ENCODE results near the gene ZKSCAN8. TPM values are rescaled to one million over a fixed set of nuclear protein-coding genes. Genes with fewer than 3 reads are reported as not detected.

The ZKSCAN8 gene
- polyA plus RNA-seq, 1 donor (not counting 4 experiments of a cell fraction or from before 2014, with no cell fraction given) = 6.4 TPM

DNA sequence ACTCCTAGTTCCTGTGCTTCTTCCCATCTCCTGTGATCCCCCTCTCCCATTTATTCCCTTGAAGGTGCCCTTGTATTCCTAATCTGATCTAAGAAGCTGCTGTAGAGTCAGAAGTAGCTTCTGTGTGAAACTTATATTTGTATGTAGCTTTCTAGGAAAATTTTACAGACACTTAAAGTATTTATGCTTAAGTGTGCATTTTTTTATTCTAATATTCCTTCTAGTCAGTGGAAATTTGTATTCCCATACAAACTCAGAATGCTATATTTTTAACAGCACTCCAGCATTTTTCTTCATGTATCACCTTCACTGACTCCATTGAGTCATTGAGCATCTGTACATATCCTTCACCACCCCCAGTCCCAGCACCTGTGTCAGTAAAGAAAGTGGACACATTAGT is 12.7 kb downstream of the ZKSCAN8 start:
- Histone ChIP-seq H3K4me1 (ENCODE audit: control insufficient read depth, extremely low read depth, insufficient read depth, low read length) (no peaks in the 10 kb centered on the region), H3K79me2 (ENCODE audit: control insufficient read depth, insufficient read depth, low read length) (no peaks in the 10 kb centered on the region), H3K9me3 (ENCODE audit: control insufficient read depth, low read depth, low read length) (no peaks in the 10 kb centered on the region), H3K27ac (ENCODE audit: control insufficient read depth, insufficient read depth, low read length) (no peak overlapping the region), H4K20me1 (ENCODE audit: control insufficient read depth, extremely low read depth, insufficient read depth, low read length) (no peaks in the 10 kb centered on the region), H3K9ac (ENCODE audit: control insufficient read depth, extremely low read depth, insufficient read depth, low read length) (no peak overlapping the region), H3K4me2 (ENCODE audit: control insufficient read depth, extremely low read depth, insufficient read depth, low read depth, low read length) (no peak overlapping the region), H2AFZ (ENCODE audit: control insufficient read depth, low read length) (no peak overlapping the region), H3K27me3 (ENCODE audit: control insufficient read depth, extremely low read depth, insufficient read depth, low read length) (no peaks in the 10 kb centered on the region), H3K36me3 (ENCODE audit: control insufficient read depth in 2 of 2, extremely low read depth in 1 of 2, insufficient read depth in 2 of 2, low read length in 2 of 2) (peaks cover 16 to 24% of the 10 kb centered on the region in 2 experiments), H3K4me3 (ENCODE audit: control insufficient read depth in 2 of 3, extremely low read depth in 1 of 3, insufficient read depth in 2 of 3, low read depth in 1 of 3, low read length in 3 of 3) (no peak overlapping the region), H3K9me1 (ENCODE audit: control insufficient read depth, extremely low read depth, insufficient read depth, low read length) (no peaks in the 10 kb centered on the region)
- FAIRE-seq (no peak), DNase-seq (ENCODE audit: low read depth, low spot score) (no peak)
- TF ChIP-seq, protein P1, sequence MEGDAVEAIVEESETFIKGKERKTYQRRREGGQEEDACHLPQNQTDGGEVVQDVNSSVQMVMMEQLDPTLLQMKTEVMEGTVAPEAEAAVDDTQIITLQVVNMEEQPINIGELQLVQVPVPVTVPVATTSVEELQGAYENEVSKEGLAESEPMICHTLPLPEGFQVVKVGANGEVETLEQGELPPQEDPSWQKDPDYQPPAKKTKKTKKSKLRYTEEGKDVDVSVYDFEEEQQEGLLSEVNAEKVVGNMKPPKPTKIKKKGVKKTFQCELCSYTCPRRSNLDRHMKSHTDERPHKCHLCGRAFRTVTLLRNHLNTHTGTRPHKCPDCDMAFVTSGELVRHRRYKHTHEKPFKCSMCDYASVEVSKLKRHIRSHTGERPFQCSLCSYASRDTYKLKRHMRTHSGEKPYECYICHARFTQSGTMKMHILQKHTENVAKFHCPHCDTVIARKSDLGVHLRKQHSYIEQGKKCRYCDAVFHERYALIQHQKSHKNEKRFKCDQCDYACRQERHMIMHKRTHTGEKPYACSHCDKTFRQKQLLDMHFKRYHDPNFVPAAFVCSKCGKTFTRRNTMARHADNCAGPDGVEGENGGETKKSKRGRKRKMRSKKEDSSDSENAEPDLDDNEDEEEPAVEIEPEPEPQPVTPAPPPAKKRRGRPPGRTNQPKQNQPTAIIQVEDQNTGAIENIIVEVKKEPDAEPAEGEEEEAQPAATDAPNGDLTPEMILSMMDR (optimal IDR thresholded peaks at IDR 0.05 in 1 of 3, IDR thresholded peaks at IDR 0.05 in 1 of 3, conservative IDR thresholded peaks at IDR 0.05 in 1 of 3; ENCODE audit: extremely low read depth in 1 of 3, insufficient read depth in 2 of 3, low read length in 3 of 3) = no peak
- TF ChIP-seq EZH2 (IDR thresholded peaks at IDR 0.05; ENCODE audit: low read length) = no peak
- dilution Hi-C loops (cut with MboI; ENCODE audit: extremely low pct_ligation_motif_present, low sequenced_read_pairs) = no loop called here

DNA sequence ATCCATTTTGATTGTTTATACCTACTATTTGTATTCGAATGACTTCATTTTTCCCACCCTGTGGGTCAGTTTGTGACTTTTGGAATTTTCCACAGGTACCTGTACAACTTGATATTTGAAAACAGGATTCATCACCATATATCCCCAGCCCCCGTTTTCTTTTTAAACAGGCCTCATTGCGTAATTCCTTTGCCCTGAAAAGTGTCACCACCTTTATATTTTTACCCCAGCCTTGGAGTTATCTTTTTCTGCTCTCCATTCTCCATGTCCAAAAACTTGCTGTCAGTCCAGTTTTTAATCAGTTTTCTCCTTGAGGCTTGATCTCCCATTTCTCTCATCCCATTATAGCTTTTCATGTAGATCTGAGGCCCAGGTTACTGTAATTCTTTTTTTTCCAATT is 16.6 kb downstream of the ZKSCAN8 start:
- H3K27ac ChIP-seq (ENCODE audit: control insufficient read depth, insufficient read depth, low read length) = no peak overlapping the region
- H3K9me3 ChIP-seq (ENCODE audit: control insufficient read depth, low read depth, low read length) = no peaks in the 10 kb centered on the region
- DNase-seq (ENCODE audit: low read depth, low spot score) = no peak
- no peak overlapping the region for H2AFZ ChIP-seq (ENCODE audit: control insufficient read depth, low read length)
- no peaks in the 10 kb centered on the region for H3K9me1 ChIP-seq (ENCODE audit: control insufficient read depth, extremely low read depth, insufficient read depth, low read length)
- no peaks in the 10 kb centered on the region for H3K79me2 ChIP-seq (ENCODE audit: control insufficient read depth, insufficient read depth, low read length)
- no peaks in the 10 kb centered on the region for H4K20me1 ChIP-seq (ENCODE audit: control insufficient read depth, extremely low read depth, insufficient read depth, low read length)
- dilution Hi-C loops (cut with MboI; ENCODE audit: extremely low pct_ligation_motif_present, low sequenced_read_pairs) = no loop called here
- no peak overlapping the region for H3K4me2 ChIP-seq (ENCODE audit: control insufficient read depth, extremely low read depth, insufficient read depth, low read depth, low read length)
- peaks cover 4 to 10% of the 10 kb centered on the region in 2 experiments for H3K36me3 ChIP-seq (ENCODE audit: control insufficient read depth in 2 of 2, extremely low read depth in 1 of 2, insufficient read depth in 2 of 2, low read length in 2 of 2)
- no peak for FAIRE-seq
- H3K27me3 ChIP-seq (ENCODE audit: control insufficient read depth, extremely low read depth, insufficient read depth, low read length) = no peaks in the 10 kb centered on the region
- H3K9ac ChIP-seq (ENCODE audit: control insufficient read depth, extremely low read depth, insufficient read depth, low read length) = no peak overlapping the region
- no peaks in the 10 kb centered on the region for H3K4me1 ChIP-seq (ENCODE audit: control insufficient read depth, extremely low read depth, insufficient read depth, low read length)
- TF ChIP-seq, protein P1 (optimal IDR thresholded peaks at IDR 0.05 in 1 of 3, IDR thresholded peaks at IDR 0.05 in 1 of 3, conservative IDR thresholded peaks at IDR 0.05 in 1 of 3; ENCODE audit: extremely low read depth in 1 of 3, insufficient read depth in 2 of 3, low read length in 3 of 3) = no peak
- no peak for TF ChIP-seq EZH2 (IDR thresholded peaks at IDR 0.05; ENCODE audit: low read length)
- no peak overlapping the region for H3K4me3 ChIP-seq (ENCODE audit: control insufficient read depth in 2 of 3, extremely low read depth in 1 of 3, insufficient read depth in 2 of 3, low read depth in 1 of 3, low read length in 3 of 3)
